ENCODE data around the gene METTL5.

METTL5 gene

GRCh38 chr2:169840747-169841142 is 16.0 kb upstream of the METTL5 start:
- Histone ChIP-seq H3F3A (ENCODE audit: insufficient read depth) (no peaks in the 10 kb centered on the region), H4K20me1 (ENCODE audit: low read depth, low read length) (no peaks in the 10 kb centered on the region), H3K4me2 (ENCODE audit: low read depth, low read length, poor library complexity, severe bottlenecking) (no peak overlapping the region), H3K9me3 (ENCODE audit: insufficient read depth, low read length) (no peaks in the 10 kb centered on the region), H3K9ac (ENCODE audit: low read length) (no peak overlapping the region), H3K79me2 (ENCODE audit: insufficient read depth, low read length) (peaks cover 35% of the 10 kb centered on the region; the same call in 1 of the 2 replicates), H3K36me3 (ENCODE audit: low read length) (no peaks in the 10 kb centered on the region), H3K4me3 (ENCODE audit: insufficient read depth, low read length, poor library complexity, severe bottlenecking) (no peak overlapping the region), H2AFZ (ENCODE audit: low read depth, low read length, severe bottlenecking) (no peak overlapping the region), H3K27ac (ENCODE audit: low read depth, low read length) (no peak overlapping the region), H3K27me3 (ENCODE audit: low read length) (no peaks in the 10 kb centered on the region), H3K9me2 (replicated peaks; ENCODE audit: insufficient read depth, low read length) (no peaks in the 10 kb centered on the region)
- no peak for TF ChIP-seq EZH2phosphoT487 (conservative IDR thresholded peaks at IDR 0.05; ENCODE audit: low read length)
- TF ChIP-seq, protein P1, sequence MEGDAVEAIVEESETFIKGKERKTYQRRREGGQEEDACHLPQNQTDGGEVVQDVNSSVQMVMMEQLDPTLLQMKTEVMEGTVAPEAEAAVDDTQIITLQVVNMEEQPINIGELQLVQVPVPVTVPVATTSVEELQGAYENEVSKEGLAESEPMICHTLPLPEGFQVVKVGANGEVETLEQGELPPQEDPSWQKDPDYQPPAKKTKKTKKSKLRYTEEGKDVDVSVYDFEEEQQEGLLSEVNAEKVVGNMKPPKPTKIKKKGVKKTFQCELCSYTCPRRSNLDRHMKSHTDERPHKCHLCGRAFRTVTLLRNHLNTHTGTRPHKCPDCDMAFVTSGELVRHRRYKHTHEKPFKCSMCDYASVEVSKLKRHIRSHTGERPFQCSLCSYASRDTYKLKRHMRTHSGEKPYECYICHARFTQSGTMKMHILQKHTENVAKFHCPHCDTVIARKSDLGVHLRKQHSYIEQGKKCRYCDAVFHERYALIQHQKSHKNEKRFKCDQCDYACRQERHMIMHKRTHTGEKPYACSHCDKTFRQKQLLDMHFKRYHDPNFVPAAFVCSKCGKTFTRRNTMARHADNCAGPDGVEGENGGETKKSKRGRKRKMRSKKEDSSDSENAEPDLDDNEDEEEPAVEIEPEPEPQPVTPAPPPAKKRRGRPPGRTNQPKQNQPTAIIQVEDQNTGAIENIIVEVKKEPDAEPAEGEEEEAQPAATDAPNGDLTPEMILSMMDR (IDR thresholded peaks at IDR 0.05; ENCODE audit: insufficient read depth, low read length, poor library complexity, severe bottlenecking), result no peak

GRCh38 chr2:169839954-169840746 is 15.4 kb upstream of the METTL5 start:
- Histone ChIP-seq H3K4me2 (ENCODE audit: low read depth, low read length, poor library complexity, severe bottlenecking) (no peak overlapping the region), H3K27ac (ENCODE audit: low read depth, low read length) (no peak overlapping the region), H3K36me3 (ENCODE audit: low read length) (no peaks in the 10 kb centered on the region), H3F3A (ENCODE audit: insufficient read depth) (no peaks in the 10 kb centered on the region), H4K20me1 (ENCODE audit: low read depth, low read length) (no peaks in the 10 kb centered on the region), H3K9me2 (replicated peaks; ENCODE audit: insufficient read depth, low read length) (no peaks in the 10 kb centered on the region), H3K9ac (ENCODE audit: low read length) (no peak overlapping the region), H2AFZ (ENCODE audit: low read depth, low read length, severe bottlenecking) (no peak overlapping the region), H3K9me3 (ENCODE audit: insufficient read depth, low read length) (no peaks in the 10 kb centered on the region), H3K27me3 (ENCODE audit: low read length) (no peaks in the 10 kb centered on the region), H3K79me2 (ENCODE audit: insufficient read depth, low read length) (peaks cover 37% of the 10 kb centered on the region; the same call in 1 of the 2 replicates), H3K4me3 (ENCODE audit: insufficient read depth, low read length, poor library complexity, severe bottlenecking) (no peak overlapping the region)
- TF ChIP-seq, protein P1 (IDR thresholded peaks at IDR 0.05; ENCODE audit: insufficient read depth, low read length, poor library complexity, severe bottlenecking), result no peak
- TF ChIP-seq EZH2phosphoT487 (conservative IDR thresholded peaks at IDR 0.05; ENCODE audit: low read length), result no peak

DNA sequence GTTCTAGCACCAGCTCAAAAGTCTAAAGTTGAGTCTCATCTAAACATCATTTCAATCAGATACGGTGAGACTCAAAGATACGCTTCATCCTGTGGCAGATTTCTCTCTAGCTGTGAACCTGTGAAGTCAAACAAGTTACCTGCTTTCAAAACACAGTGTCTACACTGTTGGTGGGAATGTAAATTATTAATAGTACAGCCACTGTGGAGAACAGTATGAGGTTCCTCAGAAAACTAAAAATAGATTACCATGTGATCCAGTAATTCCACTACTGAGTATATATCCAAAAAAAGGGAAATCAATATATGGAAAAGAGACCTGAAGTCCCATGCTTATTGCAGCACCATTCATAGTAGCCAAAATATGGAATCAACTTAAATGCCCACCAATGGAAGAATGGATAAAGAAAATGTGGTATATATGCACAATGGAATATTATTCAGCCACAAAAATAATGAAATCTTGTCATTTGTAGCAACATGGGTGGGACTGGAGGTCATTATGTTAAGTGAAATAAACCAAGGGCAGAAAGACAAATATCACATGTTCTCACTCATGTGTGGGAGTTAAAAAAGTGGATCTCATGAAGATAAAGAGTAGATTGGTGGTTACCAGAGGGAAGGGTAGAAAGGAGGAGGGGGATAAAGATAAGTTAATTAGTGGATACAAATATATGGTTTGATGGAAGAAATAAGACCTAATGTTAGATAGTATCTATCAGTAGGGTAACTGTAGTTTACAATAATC is 14.2 kb upstream of the METTL5 start:
- H4K20me1 ChIP-seq (ENCODE audit: low read depth, low read length), result no peaks in the 10 kb centered on the region
- no peak overlapping the region for H3K4me2 ChIP-seq (ENCODE audit: low read depth, low read length, poor library complexity, severe bottlenecking)
- no peaks in the 10 kb centered on the region for H3F3A ChIP-seq (ENCODE audit: insufficient read depth)
- H3K36me3 ChIP-seq (ENCODE audit: low read length), result no peaks in the 10 kb centered on the region
- no peaks in the 10 kb centered on the region for H3K9me2 ChIP-seq (replicated peaks; ENCODE audit: insufficient read depth, low read length)
- H3K27ac ChIP-seq (ENCODE audit: low read depth, low read length), result no peak overlapping the region
- H3K9me3 ChIP-seq (ENCODE audit: insufficient read depth, low read length), result no peaks in the 10 kb centered on the region
- H3K79me2 ChIP-seq (ENCODE audit: insufficient read depth, low read length), result peaks cover 45% of the 10 kb centered on the region; the same call in 1 of the 2 replicates
- no peak overlapping the region for H3K4me3 ChIP-seq (ENCODE audit: insufficient read depth, low read length, poor library complexity, severe bottlenecking)
- TF ChIP-seq, protein P1 (IDR thresholded peaks at IDR 0.05; ENCODE audit: insufficient read depth, low read length, poor library complexity, severe bottlenecking), result no peak
- TF ChIP-seq EZH2phosphoT487 (conservative IDR thresholded peaks at IDR 0.05; ENCODE audit: low read length), result no peak
- H2AFZ ChIP-seq (ENCODE audit: low read depth, low read length, severe bottlenecking), result no peak overlapping the region
- H3K27me3 ChIP-seq (ENCODE audit: low read length), result no peaks in the 10 kb centered on the region
- H3K9ac ChIP-seq (ENCODE audit: low read length), result no peak overlapping the region
